GM18951 (cell line): ENCODE results near the gene SIGLEC11.

Experiments used
- POLR2A ChIP-seq: IDR thresholded peaks from 4 replicates; pipeline ENCODE4 v1.6.1; 2011; ENCODE audit warnings: mild to moderate bottlenecking; ENCODE audit not compliant: insufficient read length, insufficient read depth; ENCODE audit errors: extremely low read depth
- in situ Hi-C: fragments of 300-500 bp; cut with MboI; formaldehyde crosslinking; loops from one replicate; pipeline ENCODE4 v1.12.0; 2022; ENCODE audit warnings: low sequenced_read_pairs, mixed read lengths, inconsistent platforms; ENCODE audit not compliant: unreplicated experiment

Gene SIGLEC11

GRCh38 chr19:49907745-49908446 lies 53.1 kb downstream of the SIGLEC11 start:
- TF ChIP-seq POLR2A = no peak
- in situ Hi-C loops = no loop called here

GRCh38 chr19:49906879-49907564 lies 54.0 kb downstream of the SIGLEC11 start:
- in situ Hi-C loops = no loop called here
- no peak for TF ChIP-seq POLR2A

GRCh38 chr19:49904136-49904535 lies 56.8 kb downstream of the SIGLEC11 start:
- no peak for TF ChIP-seq POLR2A
- in situ Hi-C loops = no loop called here
